PC-9 (cell line): ENCODE data around the gene ANXA2. TPM values are rescaled to one million over a fixed set of nuclear protein-coding genes. Genes with fewer than 3 reads are reported as not detected.

Experiments used
- BruUV-seq: library from RNA; stranded (reverse); fragments of 400-500 nt; replicated peaks from 2 replicates; lab custom pipeline; 2021; lab: Mats Ljungman, UMichigan
- CTCF ChIA-PET: fragments of 300-600 bp; sonication (Branson Sonifier 250); formaldehyde crosslinking; loops from one replicate; lab custom pipeline; 2022; ENCODE audit warnings: antibody characterized with exemption; lab: Charles Lee
- POLR2A ChIA-PET: fragments of 300-600 bp; sonication (Branson Sonifier 250); formaldehyde crosslinking; loops from one replicate; lab custom pipeline; 2022; ENCODE audit warnings: antibody characterized with exemption; ENCODE audit not compliant: unreplicated experiment; lab: Charles Lee
- DNase-seq, 2 experiments: peaks; one replicate each; pipeline versions ENCODE4 v3.0.0 to v3.0.0-alpha.2; 2015 to 2022; ENCODE audit warnings: mixed read lengths in 1 of 2
- H2AFZ ChIP-seq: fragments of 200-600 bp; sonication (generic); 2 replicates; pipeline ENCODE4 v1.8.1; 2017; ENCODE audit warnings: antibody characterized with exemption
- H3F3A ChIP-seq: fragments of 200-600 bp; sonication (generic); 2 replicates; pipeline ENCODE4 v1.8.1; 2017; ENCODE audit warnings: antibody characterized with exemption, mild to moderate bottlenecking, low read depth; ENCODE audit not compliant: insufficient read depth
- H3K27ac ChIP-seq: fragments of 200-600 bp; sonication (generic); 2 replicates; pipeline ENCODE4 v1.6.1; 2016; ENCODE audit warnings: mixed run types
- H3K27me3 ChIP-seq: fragments of 200-600 bp; sonication (generic); 2 replicates; pipeline ENCODE4 v1.6.1; 2016; ENCODE audit warnings: low read depth, mixed run types; ENCODE audit not compliant: insufficient read depth
- H3K36me3 ChIP-seq: fragments of 200-600 bp; sonication (generic); 2 replicates; pipeline ENCODE4 v1.6.1; 2016; ENCODE audit warnings: low read depth, mixed run types
- H3K4me1 ChIP-seq: fragments of 200-600 bp; sonication (generic); replicated peaks from 2 replicates; pipeline ENCODE4 v1.6.1; 2016; ENCODE audit warnings: mixed run types; ENCODE audit not compliant: insufficient read depth
- H3K4me2 ChIP-seq: fragments of 200-600 bp; sonication (generic); 2 replicates; pipeline ENCODE4 v1.6.1; 2017; ENCODE audit warnings: mixed run types
- H3K4me3 ChIP-seq: fragments of 200-600 bp; sonication (generic); 2 replicates; pipeline ENCODE4 v1.6.1; 2016; ENCODE audit warnings: mixed run types
- H3K79me2 ChIP-seq: fragments of 200-600 bp; sonication (generic); 2 replicates; pipeline ENCODE4 v1.6.1; 2017; ENCODE audit warnings: low read depth, mixed run types
- H3K9me2 ChIP-seq: fragments of 200-600 bp; sonication (generic); 2 replicates; pipeline ENCODE4 v1.8.1; 2017; ENCODE audit warnings: mild to moderate bottlenecking; ENCODE audit not compliant: insufficient read depth
- H3K9me3 ChIP-seq: fragments of 200-600 bp; sonication (generic); 2 replicates; pipeline ENCODE4 v1.8.1; 2016; ENCODE audit warnings: low read depth; ENCODE audit not compliant: insufficient read depth
- H4K20me1 ChIP-seq: fragments of 200-600 bp; sonication (generic); 2 replicates; pipeline ENCODE4 v1.8.1; 2017; ENCODE audit not compliant: insufficient read depth
- EZH2 ChIP-seq: fragments of 200-600 bp; sonication (generic); IDR thresholded peaks from 2 replicates; pipeline ENCODE4 v1.8.0; 2017; ENCODE audit warnings: antibody characterized with exemption, low read depth
- intact Hi-C: fragments of 100-400 bp; cut with micrococcal nuclease; formaldehyde crosslinking; loops from one replicate; pipeline ENCODE4 v1.10.0; 2022; ENCODE audit not compliant: unreplicated experiment
- total RNA-seq: library from RNA; stranded (reverse); gene quantifications from 2 replicates; pipeline ENCODE4 v1.2.3, GENCODE V29; 2021
- TF ChIP-seq, protein P1 (sequence below): fragments of 200-600 bp; sonication (generic); conservative IDR thresholded peaks from 2 replicates; pipeline ENCODE4 v1.6.1; 2017; ENCODE audit warnings: mixed run types, antibody characterized with exemption, mild to moderate bottlenecking, moderate library complexity

The ANXA2 gene
- total RNA-seq, 1 experiment from 2014 or later, result 1,720 TPM

DNA sequence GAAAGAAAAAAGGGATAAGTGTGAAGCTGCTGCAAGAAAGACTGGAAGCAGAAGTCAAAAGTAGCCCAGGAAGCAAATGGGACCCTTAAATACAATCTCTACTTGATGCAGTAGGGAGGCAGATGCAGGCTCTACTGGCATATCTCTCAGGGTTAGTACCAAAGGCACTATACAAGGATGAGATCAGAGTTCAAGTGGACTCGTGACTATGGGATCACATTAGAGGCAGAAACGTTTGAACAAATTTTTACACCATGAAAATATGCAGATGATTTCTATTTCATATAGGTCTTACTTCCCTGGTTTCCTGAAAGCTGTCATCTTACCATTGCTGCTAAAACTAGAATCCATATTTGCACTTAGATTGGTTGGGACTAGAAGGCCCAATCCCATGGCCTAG, 27.7 kb upstream of the ANXA2 start:
- no peak for DNase-seq
- peaks cover 5% of the 10 kb centered on the region for H3F3A ChIP-seq
- H3K4me1 ChIP-seq, result peaks cover 20% of the 10 kb centered on the region
- H3K36me3 ChIP-seq, result no peaks in the 10 kb centered on the region
- H3K27me3 ChIP-seq, result no peaks in the 10 kb centered on the region
- CTCF ChIA-PET, result no interaction called here
- BruUV-seq, result no TSS peak
- no peak overlapping the region for H3K27ac ChIP-seq
- intact Hi-C loops, result loop anchor here (2.0 kb wide), 1 partner anchor 19 kb away; no protein-coding TSS in a partner anchor
- no peaks in the 10 kb centered on the region for H4K20me1 ChIP-seq
- no peaks in the 10 kb centered on the region for H3K79me2 ChIP-seq
- no peaks in the 10 kb centered on the region for H3K9me3 ChIP-seq
- no peak overlapping the region for H3K4me2 ChIP-seq
- no peak overlapping the region for H2AFZ ChIP-seq
- TF ChIP-seq, protein P1, sequence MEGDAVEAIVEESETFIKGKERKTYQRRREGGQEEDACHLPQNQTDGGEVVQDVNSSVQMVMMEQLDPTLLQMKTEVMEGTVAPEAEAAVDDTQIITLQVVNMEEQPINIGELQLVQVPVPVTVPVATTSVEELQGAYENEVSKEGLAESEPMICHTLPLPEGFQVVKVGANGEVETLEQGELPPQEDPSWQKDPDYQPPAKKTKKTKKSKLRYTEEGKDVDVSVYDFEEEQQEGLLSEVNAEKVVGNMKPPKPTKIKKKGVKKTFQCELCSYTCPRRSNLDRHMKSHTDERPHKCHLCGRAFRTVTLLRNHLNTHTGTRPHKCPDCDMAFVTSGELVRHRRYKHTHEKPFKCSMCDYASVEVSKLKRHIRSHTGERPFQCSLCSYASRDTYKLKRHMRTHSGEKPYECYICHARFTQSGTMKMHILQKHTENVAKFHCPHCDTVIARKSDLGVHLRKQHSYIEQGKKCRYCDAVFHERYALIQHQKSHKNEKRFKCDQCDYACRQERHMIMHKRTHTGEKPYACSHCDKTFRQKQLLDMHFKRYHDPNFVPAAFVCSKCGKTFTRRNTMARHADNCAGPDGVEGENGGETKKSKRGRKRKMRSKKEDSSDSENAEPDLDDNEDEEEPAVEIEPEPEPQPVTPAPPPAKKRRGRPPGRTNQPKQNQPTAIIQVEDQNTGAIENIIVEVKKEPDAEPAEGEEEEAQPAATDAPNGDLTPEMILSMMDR, result no peak
- no peak for TF ChIP-seq EZH2
- POLR2A ChIA-PET, result no interaction called here
- no peak overlapping the region for H3K4me3 ChIP-seq
- peaks cover 5% of the 10 kb centered on the region; the same call in 1 of the 2 replicates for H3K9me2 ChIP-seq

DNA sequence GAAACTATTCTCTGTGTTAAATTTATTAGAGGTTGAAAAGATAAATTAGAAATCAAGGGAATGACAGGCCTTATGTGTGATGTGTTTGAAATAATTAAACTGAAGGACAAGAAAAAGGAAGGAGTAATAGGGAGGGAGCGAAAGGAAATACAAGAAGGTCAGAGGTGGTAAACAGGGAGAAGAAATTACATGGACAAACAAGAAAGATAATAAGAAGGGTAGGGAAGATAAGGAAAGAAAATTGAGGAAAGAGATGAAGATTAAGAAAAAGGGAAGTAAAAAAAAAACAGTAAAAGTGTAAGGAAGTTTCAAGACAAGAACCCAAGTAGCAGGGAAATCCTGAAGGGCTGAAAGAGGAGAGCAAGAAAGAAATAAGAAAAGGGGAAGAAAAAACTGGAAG, 26.2 kb upstream of the ANXA2 start:
- Histone ChIP-seq H3K36me3 (no peaks in the 10 kb centered on the region), H3K79me2 (no peaks in the 10 kb centered on the region), H2AFZ (no peak overlapping the region), H3K4me2 (peak overlapping the region; percentile 44; the same call in 1 of the 2 replicates), H3K9me3 (no peaks in the 10 kb centered on the region), H4K20me1 (no peaks in the 10 kb centered on the region), H3K4me3 (no peak overlapping the region), H3K27ac (peak overlapping the region; percentile 55), H3K4me1 (peaks cover 20% of the 10 kb centered on the region), H3K9me2 (peaks cover 5% of the 10 kb centered on the region; the same call in 1 of the 2 replicates), H3F3A (peaks cover 5% of the 10 kb centered on the region), H3K27me3 (no peaks in the 10 kb centered on the region)
- CTCF ChIA-PET, result no interaction called here
- DNase-seq, result no peak
- POLR2A ChIA-PET, result interaction anchor here (0.6 kb wide), 4 partner anchors 10 to 24 kb away, joined by 3 to 7 read pairs (median 6); no protein-coding TSS in a partner anchor
- intact Hi-C loops, result loop anchor here (2.0 kb wide), 1 partner anchor 21 kb away; no protein-coding TSS in a partner anchor
- TF ChIP-seq, protein P1, result no peak
- TF ChIP-seq EZH2, result no peak
- no TSS peak for BruUV-seq

DNA sequence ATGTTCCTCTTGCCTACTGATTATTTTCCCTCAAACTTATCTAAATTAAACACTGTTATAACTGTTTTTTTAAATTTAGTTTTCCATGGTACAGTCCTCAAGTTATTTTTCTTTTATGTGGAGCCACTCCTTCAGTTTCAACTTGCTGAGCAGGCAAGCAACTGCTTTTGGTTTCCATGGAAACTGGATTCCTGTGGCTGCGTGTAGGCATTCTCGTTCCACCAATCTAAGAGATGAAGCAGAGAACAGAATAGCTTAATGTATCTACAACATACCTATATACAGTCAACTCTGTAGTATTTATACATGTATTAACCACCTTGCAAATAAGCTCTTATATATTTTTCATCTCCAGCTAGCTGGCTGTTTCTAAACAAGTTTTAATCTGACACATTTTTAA, 25.8 kb upstream of the ANXA2 start:
- no TSS peak for BruUV-seq
- Histone ChIP-seq H3F3A (peaks cover 5% of the 10 kb centered on the region), H3K79me2 (no peaks in the 10 kb centered on the region), H3K36me3 (no peaks in the 10 kb centered on the region), H3K4me3 (no peak overlapping the region), H3K27me3 (no peaks in the 10 kb centered on the region), H3K4me2 (peak overlapping the region; percentile 44), H3K27ac (peak overlapping the region; percentile 55), H3K9me2 (peaks cover 2% of the 10 kb centered on the region; the same call in 1 of the 2 replicates), H3K4me1 (peaks cover 20% of the 10 kb centered on the region), H4K20me1 (no peaks in the 10 kb centered on the region), H2AFZ (no peak overlapping the region), H3K9me3 (no peaks in the 10 kb centered on the region)
- no peak for TF ChIP-seq EZH2
- TF ChIP-seq, protein P1, result no peak
- POLR2A ChIA-PET, result interaction anchor here (0.5 to 1.2 kb wide), 5 partner anchors 10 to 31 kb away, joined by 3 to 8 read pairs (median 6); no protein-coding TSS in a partner anchor
- CTCF ChIA-PET, result no interaction called here
- intact Hi-C loops, result no loop called here
- peak; percentile 60 to 84 for DNase-seq
